IMR-90 (cell line): ENCODE results near the gene OSBPL9.

Experiments
- CTCF ChIP-seq: conservative IDR thresholded peaks from 2 replicates; pipeline ENCODE4 v1.5.1; 2012; ENCODE audit warnings: mild to moderate bottlenecking, low read depth, low read length, improper control_type of control experiment
- MAFK ChIP-seq: IDR thresholded peaks from 2 replicates; pipeline ENCODE4 v1.6.1; 2012; ENCODE audit warnings: low read depth, low read length, improper control_type of control experiment
- POLR2A ChIP-seq: IDR thresholded peaks from 2 replicates; pipeline ENCODE4 v1.6.1; 2012; ENCODE audit warnings: mild to moderate bottlenecking, low read depth, low read length
- RAD21 ChIP-seq: IDR thresholded peaks from 2 replicates; pipeline ENCODE4 v1.6.1; 2012; ENCODE audit warnings: low read length, improper control_type of control experiment
- RCOR1 ChIP-seq: IDR thresholded peaks from 2 replicates; pipeline ENCODE4 v1.6.1; 2012; ENCODE audit warnings: mild to moderate bottlenecking, low read length, improper control_type of control experiment; ENCODE audit not compliant: insufficient replicate concordance
- RFX5 ChIP-seq: IDR thresholded peaks from 2 replicates; pipeline ENCODE4 v1.8.0; 2012; ENCODE audit warnings: low read depth, mild to moderate bottlenecking, low read length, moderate library complexity
- SMC3 ChIP-seq: fragments of 150-350 bp; IDR thresholded peaks from 2 replicates; pipeline ENCODE4 v1.6.1; 2016; ENCODE audit warnings: low read depth, mild to moderate bottlenecking, antibody characterized with exemption, low read length, moderate library complexity
- USF2 ChIP-seq: fragments of 150-350 bp; IDR thresholded peaks from 2 replicates; pipeline ENCODE4 v1.6.1; 2017; ENCODE audit warnings: mild to moderate bottlenecking, antibody characterized with exemption, low read length, low read depth

- TF ChIP-seq POLR2A (no peak), CTCF (no peak), RCOR1 (no peak), SMC3 (no peak), USF2 (no peak), RAD21 (no peak), RFX5 (no peak), MAFK (no peak)
These were observed 102.3 kb downstream of the OSBPL9 start for GRCh38 chr1:51719146-51719545.
